GM19455 (cell line): ENCODE measurements around the gene MYH11.
A peak's percentile ranks its signal among the peaks of the same experiment; 100 is the strongest.

ENCODE experiments used
- ATAC-seq: cut with Tn5 transposase; IDR thresholded peaks from one replicate; pipeline ENCODE4 v1.9.1; 2021; ENCODE audit not compliant: unreplicated experiment

MYH11 gene

DNA sequence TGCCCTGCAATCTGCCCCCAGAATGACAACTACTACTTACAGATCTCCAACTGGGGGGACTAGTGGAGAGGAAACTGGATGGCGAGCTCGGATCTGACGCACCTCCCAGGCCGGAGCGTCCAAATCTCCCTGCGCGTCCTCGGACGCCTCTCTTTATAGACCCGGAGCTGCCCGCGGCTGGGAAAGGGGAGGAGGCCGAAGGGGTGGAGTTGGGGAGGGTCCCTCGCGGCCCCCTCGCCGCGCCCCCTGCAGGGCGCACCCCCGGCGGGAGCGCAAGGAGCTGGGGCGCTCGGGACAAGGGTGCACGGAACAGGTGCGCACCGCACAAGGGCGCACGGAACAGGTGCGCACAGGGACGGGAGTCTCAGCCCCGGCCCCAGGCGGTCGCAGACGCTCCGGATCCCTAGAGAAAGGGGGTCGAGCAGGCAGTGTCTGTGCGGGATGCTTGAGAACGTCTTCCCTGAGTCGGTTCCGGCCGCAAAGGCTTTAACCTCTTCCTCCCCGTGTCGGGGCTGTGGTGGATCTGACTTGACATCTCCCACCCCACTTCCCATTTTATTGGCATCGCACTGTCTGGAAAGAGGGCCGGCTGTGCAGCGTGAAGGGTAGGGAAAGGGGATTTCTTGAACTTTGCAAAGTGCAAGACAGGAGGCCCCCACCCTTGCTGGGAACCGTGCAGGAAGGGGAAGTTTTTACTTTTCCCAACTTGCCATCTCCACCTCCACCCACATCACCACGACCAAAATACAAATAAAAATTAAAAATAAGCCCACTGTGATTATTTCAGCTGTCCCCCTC is at the start of gene MYH11:
Gene MYH11, minus strand, starts transcription at position 128 of the 798 bp plus-strand sequence. CDS start 18,776 bp downstream, outside the sequence.
- no peak for ATAC-seq

DNA sequence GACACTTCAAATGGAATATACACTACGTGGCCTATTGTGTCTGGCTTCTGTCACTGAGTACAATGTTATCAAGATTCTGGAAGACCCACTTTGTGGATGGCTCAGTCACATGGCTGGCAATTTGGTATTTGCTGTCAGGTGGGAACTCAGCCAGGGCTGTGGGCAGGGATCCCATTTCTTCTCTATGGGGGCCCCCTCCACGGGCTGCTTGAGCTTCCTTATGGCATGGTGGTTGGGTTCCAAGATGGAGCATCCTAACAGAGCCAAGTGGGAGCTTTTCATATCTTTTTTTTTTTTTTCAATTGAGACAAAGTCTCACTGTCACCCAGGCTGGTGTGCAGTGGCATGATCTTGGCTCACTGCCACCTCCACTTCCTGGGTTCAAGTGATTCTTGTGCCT is 49.6 kb upstream of the MYH11 start:
- ATAC-seq, result no peak

DNA sequence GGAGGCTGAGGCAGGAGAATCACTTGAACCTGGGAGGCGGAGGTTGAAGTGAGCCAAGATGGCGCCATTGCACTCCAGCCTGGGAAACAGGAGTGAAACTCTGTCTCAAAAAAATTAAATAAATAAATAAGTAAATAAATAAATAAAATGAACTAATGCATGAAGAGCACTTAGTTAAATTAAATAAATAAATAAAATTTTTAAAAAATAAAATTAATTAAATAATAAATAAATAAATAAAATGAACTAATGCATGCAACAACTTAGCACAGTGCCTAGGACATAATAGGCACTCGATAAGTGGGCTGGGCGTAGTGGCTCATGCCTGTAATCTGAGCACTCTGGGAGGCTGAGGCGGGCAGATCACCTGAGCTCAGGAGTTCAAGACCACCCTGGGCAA is 47.1 kb upstream of the MYH11 start:
- ATAC-seq, result no peak

DNA sequence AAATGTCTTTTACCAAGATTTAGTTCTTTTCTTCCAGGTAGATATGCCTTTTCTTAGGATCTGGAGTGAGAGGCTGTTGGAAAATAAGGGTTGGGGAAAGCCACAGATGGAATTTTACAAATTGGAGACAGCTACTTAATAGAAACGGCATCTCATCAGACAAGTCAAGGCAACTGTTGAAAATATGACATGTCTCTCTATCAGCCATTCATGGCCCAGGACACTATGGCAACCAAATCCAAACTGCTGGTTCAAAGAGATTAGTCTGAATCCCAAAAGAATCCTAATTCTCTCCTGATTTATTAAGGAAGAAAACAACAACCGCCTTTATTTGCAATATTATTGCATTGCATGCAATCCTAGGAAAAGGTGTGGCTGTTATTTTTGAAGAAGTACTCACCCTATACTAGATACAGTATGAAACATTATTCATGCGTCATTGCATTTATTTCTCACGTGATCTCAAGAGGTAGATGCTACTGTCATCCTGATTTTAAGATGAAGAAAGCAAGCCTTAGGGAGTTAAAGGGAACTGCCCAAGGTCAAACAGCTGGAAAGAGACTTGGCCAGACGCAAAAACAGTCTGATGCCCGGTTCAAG is 44.2 kb upstream of the MYH11 start:
- no peak for ATAC-seq

DNA sequence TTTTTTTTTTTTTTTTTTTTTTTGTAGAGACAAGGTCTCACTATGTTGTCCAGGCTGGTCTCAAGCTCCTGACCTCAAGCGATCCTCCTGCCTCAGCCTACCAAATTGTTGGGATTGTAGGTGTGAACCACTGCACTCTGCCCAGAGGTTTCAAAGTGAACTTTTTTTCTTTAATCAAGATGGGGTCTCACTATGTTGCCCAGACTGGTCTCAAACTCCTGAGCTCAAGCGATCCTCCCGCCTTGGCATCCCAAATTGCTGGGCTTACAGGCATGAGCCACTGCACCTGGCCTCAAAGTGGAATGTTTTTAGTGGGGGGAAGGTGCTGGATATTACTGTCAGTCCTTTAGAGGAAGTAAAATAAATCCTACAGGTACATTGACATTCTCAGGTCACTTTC is 43.5 kb upstream of the MYH11 start:
- no peak for ATAC-seq

DNA sequence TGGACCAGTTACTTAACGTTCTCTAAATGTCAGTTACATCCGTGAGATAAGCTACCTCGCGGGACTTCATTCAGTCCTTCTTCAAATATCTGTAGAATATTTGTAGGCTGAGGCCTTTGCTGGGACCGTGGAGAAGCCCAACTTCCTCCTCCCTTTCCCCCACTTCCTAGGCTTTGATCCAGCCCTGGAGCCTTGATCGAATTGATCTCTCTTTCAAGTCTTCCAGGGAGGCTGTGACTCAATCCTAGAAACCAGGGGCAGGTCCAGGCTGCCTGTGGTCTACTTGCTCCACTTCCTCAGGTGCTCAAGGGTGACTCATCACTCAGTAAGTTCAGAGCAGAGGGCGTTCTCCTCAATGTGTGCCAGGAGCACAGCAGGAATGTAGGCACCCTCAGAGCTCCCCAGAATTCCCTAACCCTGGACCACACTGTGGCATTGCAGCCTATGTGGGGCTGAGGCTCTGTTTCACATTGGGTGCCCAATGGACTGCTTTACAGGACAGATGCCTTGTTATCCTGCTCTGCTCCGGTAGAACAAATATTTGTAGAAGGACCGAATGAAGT is 42.8 kb upstream of the MYH11 start:
- ATAC-seq, result peak; percentile 60

DNA sequence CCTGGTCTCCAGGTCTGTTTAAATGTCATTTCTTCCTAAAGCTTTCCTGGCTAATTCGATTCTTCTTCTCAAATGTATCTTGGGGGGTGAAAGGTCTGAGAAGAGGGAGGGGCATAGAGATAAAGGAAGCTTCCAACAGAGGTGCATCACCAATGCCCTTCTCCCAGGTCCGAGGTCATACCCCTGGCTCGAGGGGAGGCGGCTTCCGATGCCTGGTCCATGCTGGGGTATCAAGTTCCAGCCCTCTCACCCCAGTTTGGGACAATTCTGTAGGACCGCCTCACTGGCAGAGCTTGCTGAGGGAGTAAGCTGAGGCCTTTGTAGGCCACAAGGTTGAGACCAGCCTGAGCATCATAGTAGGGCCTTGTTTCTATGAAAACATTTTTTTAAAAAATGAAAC is 41.8 kb upstream of the MYH11 start:
- no peak for ATAC-seq

DNA sequence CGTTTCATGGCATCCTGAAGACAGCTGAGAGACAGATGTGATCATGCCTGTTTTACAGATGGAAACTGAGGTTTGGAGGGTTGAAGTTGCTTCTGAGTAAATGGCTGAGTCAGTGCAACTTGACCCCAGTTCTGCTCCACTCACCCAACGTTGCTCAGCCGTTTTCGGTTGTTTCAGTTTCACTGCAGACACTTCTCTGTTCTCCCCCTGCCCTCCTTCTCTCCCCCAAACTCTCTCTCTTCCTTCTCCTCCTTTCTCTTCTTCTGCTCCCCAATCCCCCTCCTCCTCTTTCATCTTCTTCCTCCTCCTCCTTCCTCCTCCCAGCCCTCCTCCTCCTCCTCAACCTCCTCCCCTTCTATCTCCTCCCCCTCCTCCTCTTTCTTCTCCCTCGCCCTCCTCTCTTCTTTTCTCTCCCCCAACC is 41.0 kb upstream of the MYH11 start:
- ATAC-seq, result no peak

DNA sequence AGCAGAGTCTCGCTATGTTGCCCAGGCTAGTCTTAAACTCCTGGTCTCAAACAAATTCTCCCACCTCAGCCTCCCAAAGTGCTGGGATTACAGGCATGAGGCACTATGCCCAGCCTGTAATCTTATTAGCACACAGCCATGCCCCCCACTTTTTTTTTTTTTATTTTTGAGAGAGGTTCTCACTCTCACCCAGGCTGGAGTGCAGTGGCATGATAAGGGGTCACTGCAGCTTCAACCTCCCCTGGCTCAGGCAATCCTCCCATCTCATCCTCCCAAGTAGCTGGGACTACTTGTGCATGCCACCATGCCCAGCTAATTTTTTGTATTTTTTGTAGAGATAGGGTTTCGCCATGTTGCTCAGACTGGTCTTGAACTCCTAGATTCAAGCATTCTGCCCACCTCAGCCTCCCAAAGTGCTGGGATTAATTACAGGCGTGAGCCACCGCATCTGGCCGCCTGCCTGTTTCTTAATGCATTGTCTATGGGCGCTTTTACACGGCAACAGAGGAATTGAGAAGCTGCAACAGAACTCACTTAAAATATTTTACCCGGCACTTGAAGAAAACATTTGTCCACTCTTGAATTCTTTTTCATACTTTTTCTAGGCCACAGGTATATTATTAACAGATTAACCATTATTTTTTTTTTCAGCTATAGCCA is 40.4 kb upstream of the MYH11 start:
- no peak for ATAC-seq

DNA sequence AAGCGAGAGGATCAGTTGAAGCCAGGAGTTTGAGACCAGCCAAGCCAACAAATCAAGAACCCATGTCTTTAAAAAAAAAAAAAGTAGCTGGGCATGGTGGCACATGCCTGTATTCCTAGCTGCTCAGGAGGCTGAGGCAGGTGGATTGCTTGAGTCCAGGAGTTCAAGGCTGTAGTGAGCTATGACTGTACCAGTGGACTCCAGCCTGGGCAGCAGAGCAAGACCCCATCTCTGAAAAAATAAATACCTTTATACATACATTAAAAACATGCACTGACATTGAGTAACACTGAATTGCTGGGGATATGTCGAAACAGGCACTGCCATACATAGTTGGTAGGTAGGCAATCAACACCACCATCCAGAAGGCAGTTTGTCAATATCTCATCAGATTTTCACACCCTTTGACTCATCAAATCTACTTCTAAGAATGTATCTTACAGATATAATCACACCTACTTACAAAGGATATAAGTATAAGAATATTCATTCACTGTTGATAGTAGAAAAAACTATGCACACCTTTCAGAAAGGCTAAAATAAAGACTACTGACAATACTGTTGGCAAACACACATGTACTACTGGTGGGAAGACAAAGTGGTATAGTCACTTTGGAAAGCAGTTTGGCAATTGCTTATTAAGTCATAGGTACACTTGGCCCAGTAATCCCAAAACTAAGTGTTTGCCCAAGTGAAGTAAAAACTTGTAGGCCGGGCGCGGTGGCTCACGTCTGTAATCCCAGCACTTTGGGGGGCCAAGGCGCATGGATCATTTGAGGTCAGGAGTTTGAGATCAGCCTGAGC is 37.9 kb upstream of the MYH11 start:
- no peak for ATAC-seq

DNA sequence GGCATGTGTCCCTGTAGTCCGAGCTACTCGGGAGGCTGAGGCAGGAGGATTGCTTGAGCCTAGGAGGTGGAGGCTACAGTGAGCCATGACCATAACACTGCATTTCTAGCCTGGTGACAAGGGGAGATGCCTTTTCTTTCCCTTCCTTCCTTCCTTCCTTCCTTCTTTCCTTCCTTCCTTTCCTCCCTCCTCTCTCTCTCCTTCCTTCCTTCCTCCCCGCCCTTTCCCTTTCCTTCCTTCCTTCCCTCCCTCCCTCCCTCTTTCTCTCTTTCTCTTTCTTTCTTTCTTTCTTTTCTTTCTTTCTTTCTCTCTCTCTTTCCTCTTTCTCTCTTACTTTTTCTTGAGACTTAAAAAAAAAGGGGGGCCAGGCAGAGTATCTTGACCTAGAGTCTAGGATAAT is 34.7 kb upstream of the MYH11 start:
- no peak for ATAC-seq

DNA sequence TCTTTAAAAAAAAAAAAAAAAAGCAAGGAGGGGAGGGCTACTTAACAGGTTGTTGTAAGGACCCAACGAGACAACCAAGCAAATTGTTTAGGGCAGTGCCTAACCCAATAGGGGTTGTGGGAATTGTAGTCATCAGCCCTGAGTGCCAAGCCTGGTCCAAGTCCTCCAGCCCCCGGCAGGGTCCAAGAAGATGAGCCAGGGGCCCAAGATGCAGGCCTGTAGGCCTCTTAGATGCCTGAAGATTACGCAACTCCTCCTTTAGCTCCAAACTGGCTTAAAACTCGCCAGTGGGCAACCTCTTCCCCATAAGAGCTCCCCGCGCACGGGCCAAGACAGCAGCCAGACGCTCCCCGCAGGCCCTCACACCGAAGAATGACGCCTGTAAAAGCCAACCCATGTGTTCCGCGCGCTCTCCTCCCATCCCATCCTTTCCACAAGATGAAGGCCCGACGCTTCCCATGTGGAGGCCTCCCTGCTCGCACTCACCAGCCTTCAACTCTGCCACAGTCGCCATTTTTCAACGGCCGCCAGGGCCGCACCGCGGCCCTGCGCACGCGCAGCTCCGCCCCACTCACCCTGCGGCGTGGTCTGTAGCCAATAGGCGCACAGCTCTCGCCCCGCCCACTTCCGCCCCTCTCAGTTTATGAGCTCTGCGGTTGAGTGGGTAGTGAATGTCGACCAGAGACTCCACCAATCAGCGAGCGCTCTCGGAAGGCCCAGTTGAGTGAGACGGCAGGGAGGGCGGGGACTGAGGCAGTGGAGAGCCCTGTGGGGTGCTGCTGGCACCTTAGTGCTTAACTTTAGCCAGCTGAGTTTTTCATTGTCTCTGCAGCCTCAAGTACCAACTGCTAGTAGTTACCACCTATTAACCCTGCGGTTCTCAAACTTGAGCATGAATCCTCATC is 31.5 kb upstream of the MYH11 start, which contains the start of gene CEP20:
Gene CEP20, minus strand, starts transcription at position 532 of the 905 bp plus-strand sequence. Its CDS starts 18 bp downstream, at position 514.
- peak; percentile 92 for ATAC-seq

DNA sequence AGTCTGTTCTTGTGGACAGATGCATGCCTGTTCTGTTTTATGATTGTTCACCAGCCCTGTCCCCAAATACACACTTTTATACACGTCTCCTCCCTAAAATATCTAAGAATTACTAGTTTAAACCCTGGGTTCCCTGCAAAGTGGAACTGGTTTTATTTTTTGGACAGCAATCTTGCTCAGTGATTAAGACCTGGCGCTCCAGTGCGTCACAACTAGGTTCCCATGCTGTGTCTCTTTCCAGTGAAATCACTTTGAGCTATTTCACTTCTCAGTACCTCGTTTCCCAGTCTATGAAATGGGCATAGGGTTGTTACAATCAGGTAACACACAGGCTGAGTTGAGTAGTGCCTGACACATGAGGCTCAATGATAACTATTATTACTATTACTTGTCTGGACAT is 30.5 kb upstream of the MYH11 start:
- no peak for ATAC-seq

DNA sequence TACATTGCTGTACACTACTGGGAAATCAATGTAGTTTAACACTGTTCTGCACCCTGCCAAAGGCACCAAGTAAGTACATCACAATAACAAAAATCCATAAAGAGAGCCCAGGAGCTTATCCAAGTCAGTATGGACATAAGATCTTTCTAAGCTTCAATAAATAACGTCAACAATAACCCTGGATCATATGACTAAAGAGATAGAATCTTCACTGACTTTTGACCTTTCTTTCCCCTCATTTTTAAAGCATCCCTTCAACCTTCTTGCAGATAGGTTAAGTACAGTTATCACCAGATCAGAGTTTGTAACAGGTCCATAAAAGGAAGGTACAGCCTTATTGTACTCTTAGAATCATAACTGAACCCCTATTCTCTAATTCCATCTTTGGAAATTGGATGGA is 29.2 kb upstream of the MYH11 start:
- ATAC-seq, result no peak

DNA sequence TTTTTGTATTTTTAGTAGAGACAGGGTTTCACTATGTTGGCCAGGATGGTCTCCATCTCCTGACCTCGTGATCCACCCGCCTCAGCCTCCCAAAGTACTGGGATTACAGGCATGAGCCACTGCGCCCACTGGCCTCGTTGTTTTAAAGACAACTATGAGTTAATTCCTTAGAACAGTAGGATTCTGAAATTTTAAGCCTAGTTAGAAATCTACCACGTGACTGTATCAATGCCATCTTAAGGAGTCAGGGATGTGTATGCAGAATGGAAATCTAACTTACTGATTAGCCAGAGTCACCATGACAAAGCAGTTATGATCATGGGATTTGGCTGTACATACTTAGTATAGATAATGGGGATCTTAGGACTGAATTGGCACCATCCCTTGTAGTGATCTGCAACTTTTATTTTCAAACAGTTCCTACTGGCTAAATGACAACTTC is 28.8 kb upstream of the MYH11 start:
- ATAC-seq, result no peak

DNA sequence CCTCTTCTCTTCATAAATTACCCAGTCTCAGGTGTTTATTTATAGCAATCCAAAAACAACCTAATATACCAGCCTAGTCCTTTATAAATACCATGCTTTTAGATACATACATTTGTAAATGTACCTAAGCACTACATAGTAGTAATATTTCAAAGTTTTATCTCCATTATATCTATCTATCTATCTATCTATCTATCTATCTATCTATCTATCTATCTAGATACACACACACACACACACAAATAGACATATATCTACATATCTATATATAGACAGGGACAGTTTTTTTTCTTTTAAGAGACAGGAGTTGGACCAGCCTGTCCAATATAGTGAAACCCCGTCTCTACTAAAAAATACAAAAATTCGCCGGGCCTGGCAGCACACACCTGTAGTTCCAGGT is 25.7 kb upstream of the MYH11 start:
- ATAC-seq, result no peak

DNA sequence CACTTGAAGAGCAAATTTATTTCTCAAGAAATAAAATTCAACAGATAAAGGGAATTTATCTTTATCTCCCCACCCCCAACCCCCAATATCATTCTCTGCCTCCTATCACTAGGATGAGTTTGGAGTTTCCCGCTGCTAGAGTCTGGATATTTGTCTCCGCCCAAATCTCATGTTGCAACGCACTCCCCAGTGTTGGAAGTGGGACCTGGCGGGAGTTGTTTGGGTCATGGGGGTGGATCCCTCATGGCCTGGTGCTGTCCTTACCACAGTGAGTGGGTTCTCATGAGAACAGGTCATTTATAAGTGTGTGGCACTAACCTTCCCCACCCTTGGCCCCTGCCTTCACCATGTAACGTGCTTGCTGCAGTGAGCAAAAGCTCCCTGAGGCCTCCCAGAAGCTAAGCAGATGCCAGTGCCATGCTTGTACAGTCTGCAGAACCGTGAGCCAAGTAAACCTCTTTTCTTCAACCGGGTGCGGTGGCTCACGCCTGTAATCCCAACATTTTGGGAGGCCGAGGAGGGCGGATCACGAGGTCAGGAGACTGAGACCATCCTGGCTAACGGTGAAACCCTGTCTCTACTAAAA is 25.1 kb upstream of the MYH11 start:
- no peak for ATAC-seq

DNA sequence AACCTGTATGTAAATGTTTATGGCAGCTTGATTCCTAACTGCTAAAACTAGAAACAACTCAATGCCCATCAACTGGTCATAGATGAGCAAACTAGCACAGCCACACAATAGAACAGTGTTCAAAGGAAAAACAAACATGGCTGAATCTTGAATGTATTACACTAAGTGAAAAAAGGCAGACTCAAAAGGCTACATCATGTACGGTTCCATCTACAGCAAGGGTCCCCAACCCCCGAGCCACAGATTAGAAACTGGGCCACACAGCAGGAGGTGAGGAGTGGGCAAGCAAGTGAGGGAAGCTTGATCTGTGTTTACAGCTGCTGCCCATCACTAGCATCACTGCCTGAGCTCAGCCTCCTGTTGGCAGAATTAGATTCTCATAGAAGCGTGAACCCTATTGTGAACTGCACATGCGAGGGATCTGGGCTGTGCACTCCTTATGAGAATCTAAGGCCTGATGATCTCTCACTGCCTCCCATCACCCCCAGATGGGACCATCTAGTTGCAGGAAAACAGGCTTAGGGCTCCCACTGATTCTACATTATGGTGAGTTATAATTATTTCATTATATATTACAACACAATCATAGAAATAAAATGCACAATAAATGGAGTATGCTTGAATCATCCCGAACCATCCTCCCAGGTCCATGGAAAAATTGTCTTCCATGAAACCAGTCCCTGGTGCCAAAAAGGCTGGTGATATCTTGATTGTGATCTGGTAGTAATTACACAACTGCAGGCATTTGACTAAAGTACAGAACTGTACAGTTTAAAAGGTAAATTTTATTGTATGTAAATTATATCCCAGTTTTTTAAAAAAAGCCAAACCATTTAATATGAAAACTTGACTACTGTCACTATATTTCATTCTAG is 23.8 kb upstream of the MYH11 start:
- no peak for ATAC-seq
